ENCODE data around the gene PGA5. TPM values are rescaled to one million over a fixed set of nuclear protein-coding genes. Genes with fewer than 3 reads are reported as not detected.
"Not testable (repeated sequence)": the region's sequence is repeated elsewhere in the genome, so short reads cannot be mapped to it uniquely, and the experiment has no call there.

PGA5 gene
- under 1 TPM in 1 of 4 donors, not detected in 3; 0.54 TPM for total RNA-seq

DNA sequence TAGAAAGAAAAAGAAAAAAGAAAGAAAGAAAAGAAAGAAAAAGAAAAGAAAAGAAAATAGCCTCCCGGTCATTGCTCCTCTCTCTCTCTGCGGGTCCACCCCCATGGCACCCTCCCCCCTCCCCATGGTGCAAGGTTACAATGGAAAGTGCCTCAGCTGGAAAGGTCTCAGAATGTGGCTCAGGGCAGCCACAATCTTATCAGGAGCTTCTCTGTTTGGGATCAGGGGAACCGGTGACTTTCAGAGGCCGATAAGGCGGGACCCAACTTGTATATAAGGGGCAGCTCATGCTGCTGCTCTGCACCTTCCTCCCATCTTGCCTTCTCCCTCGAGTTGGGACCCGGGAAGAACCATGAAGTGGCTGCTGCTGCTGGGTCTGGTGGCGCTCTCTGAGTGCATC lies at the start of gene PGA5:
PGA5 (plus strand) TSS at position 301 of the 400 bp plus-strand sequence; CDS start at position 353, 52 bp downstream.
- not testable (repeated sequence) for H3K4me1 ChIP-seq, H3K27ac ChIP-seq, H3K27me3 ChIP-seq, ATAC-seq, H3K9me3 ChIP-seq, H3K4me3 ChIP-seq, H3K36me3 ChIP-seq
- no CpG with 5 or more reads among the region's 8 CpGs for whole genome bisulfite sequencing, 2 donors (ENCODE audit: low coverage in 1 of 2)

DNA sequence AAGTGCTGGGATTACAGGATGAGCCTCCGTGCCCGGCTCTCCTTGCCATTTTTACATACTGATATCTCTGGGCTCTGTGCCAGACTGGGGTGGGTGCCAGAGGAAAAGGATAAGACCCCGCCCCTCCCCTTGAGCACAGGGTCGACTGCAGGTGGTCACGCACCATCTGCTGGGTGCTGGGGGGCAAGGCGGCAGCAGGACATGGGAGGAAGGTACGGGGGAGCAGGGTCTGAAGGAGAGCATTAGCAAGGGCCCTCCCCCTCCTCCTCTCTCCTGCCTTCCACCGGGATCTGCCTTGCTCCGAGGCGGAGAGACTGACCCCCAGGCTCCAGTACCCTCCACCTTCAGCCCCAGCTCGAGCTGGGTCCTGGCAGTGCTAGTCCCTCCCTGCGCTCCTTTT lies 47.4 kb upstream of the PGA5 start:
- ATAC-seq: no peak
- Histone ChIP-seq H3K27me3 (peaks cover 56% of the 10 kb centered on the region), H3K36me3 (no peaks in the 10 kb centered on the region), H3K27ac (no peak overlapping the region), H3K4me1 (no peaks in the 10 kb centered on the region), H3K9me3 (peaks cover 0 to 5% (median 0%) of the 10 kb centered on the region in 3 donors), H3K4me3 (no peak overlapping the region)
- WGBS, 2 donors (ENCODE audit: low coverage in 1 of 2): 30% methylated on average over 6 of the region's 12 CpGs; no CpG with 5 or more reads in 1 of the 2 donors
- TF ChIP-seq POLR2AphosphoS5 (IDR thresholded peaks at IDR 0.05) (no peak), EP300 (IDR thresholded peaks at IDR 0.05) (no peak), POLR2A (IDR thresholded peaks at IDR 0.05) (no peak)
- TF ChIP-seq, protein P1, sequence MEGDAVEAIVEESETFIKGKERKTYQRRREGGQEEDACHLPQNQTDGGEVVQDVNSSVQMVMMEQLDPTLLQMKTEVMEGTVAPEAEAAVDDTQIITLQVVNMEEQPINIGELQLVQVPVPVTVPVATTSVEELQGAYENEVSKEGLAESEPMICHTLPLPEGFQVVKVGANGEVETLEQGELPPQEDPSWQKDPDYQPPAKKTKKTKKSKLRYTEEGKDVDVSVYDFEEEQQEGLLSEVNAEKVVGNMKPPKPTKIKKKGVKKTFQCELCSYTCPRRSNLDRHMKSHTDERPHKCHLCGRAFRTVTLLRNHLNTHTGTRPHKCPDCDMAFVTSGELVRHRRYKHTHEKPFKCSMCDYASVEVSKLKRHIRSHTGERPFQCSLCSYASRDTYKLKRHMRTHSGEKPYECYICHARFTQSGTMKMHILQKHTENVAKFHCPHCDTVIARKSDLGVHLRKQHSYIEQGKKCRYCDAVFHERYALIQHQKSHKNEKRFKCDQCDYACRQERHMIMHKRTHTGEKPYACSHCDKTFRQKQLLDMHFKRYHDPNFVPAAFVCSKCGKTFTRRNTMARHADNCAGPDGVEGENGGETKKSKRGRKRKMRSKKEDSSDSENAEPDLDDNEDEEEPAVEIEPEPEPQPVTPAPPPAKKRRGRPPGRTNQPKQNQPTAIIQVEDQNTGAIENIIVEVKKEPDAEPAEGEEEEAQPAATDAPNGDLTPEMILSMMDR (IDR thresholded peaks at IDR 0.05): no peak

DNA sequence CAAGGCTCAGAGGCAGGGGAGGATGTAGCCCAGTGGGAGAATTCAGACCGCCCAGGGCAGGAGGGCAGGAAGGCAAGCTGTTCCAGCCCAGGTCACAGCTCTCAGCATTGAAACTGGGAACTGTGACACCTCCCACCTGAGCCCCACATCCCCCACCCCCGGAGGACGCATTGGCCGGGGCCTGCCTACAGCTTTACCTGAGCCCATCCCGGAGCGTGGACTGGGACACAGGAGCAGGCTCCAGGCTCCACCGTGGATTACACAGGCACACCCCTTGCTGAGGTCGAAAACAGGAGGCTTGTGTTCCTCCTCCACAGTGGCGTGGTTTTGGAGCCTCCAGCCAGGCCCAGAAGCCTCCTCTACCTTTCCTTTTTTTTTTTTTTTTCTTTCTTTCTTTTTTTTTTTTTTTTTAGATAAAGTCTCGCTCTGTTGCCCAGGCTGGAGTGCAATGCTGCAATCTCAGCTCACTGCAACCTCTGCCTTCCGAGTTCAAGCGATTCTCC lies 46.8 kb upstream of the PGA5 start:
- Histone ChIP-seq H3K27me3 (peaks cover 55% of the 10 kb centered on the region), H3K36me3 (no peaks in the 10 kb centered on the region), H3K9me3 (peaks cover 0 to 11% (median 0%) of the 10 kb centered on the region in 3 donors), H3K27ac (no peak overlapping the region), H3K4me1 (no peaks in the 10 kb centered on the region), H3K4me3 (no peak overlapping the region)
- 49% methylated on average over 7 of the region's 12 CpGs; no CpG with 5 or more reads in 1 of the 2 donors for WGBS, 2 donors (ENCODE audit: low coverage in 1 of 2)
- TF ChIP-seq EP300 (IDR thresholded peaks at IDR 0.05): no peak
- no peak for TF ChIP-seq POLR2A (IDR thresholded peaks at IDR 0.05)
- TF ChIP-seq POLR2AphosphoS5 (IDR thresholded peaks at IDR 0.05): no peak
- TF ChIP-seq, protein P1 (IDR thresholded peaks at IDR 0.05): no peak
- ATAC-seq: no peak

DNA sequence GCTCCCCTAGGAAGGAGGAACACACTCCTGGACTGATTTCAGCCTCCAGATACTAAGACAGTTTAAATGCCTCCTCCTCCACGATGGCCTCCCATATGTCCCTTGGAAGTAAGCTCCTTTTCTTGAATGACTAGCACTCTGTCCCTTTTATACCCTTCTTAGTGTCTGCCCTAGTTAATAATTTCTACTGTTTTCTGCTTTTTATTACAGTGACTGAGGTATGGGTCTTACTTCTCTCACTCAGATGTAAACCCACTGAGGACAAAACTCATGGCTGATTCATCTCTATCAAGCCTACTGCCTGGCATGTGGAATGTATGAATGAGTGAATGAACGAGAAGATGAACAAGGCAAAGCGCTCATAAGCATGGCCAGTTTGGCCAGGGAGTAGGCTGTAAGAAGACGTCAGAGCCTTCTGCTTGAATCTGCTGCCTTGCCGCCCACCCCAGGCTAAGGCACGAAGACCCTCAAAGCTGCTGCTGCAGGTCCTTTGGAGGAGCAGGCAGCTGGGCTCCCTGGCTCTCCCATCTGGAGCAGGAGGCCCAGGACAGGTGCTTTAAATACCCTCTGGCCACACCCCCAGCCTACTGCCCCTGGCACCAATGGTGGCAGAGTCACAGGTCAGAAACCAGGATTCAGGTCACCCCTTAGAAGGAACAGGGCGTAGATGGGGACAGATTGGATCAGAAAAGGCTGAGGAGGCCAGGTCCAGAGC lies 45.8 kb upstream of the PGA5 start:
- Histone ChIP-seq H3K4me3 (no peak overlapping the region), H3K4me1 (no peaks in the 10 kb centered on the region), H3K27ac (no peak overlapping the region), H3K9me3 (peaks cover 0 to 13% (median 0%) of the 10 kb centered on the region in 3 donors), H3K27me3 (peaks cover 46% of the 10 kb centered on the region), H3K36me3 (no peaks in the 10 kb centered on the region)
- 70 to 73% methylated on average over 4 to 7 of the region's 7 CpGs for WGBS, 2 donors (ENCODE audit: low coverage in 1 of 2)
- no peak for ATAC-seq
- no peak for TF ChIP-seq POLR2A (IDR thresholded peaks at IDR 0.05)
- no peak for TF ChIP-seq EP300 (IDR thresholded peaks at IDR 0.05)
- TF ChIP-seq POLR2AphosphoS5 (IDR thresholded peaks at IDR 0.05): no peak
- TF ChIP-seq, protein P1 (IDR thresholded peaks at IDR 0.05): no peak

DNA sequence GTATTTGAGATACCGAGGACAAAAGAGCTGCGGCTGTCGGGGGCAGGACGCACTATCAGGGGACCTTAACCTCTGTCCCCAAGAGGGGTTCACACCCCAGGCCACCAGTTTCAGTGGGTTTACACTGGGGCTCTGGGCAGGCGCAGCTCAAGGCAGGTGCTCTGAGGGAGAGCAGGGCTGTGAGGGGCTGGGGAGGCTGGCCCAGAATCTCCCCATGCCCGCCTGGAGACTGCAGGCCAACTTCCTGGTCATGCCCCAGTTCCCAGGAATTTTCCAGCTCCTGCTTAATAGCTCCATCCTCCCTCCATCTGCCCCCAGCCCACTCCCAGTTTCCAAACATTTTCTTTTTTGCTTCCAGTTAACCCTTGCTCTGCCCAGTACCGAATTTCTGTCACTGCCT lies 45.3 kb upstream of the PGA5 start:
- Histone ChIP-seq H3K27me3 (peaks cover 40% of the 10 kb centered on the region), H3K27ac (no peak overlapping the region), H3K4me3 (no peak overlapping the region), H3K36me3 (no peaks in the 10 kb centered on the region), H3K4me1 (no peaks in the 10 kb centered on the region), H3K9me3 (peaks cover 0 to 13% (median 0%) of the 10 kb centered on the region in 3 donors)
- whole genome bisulfite sequencing, 2 donors (ENCODE audit: low coverage in 1 of 2): 47 to 86% methylated on average over 1 to 5 of the region's 7 CpGs
- ATAC-seq: no peak
- TF ChIP-seq POLR2AphosphoS5 (IDR thresholded peaks at IDR 0.05): no peak

DNA sequence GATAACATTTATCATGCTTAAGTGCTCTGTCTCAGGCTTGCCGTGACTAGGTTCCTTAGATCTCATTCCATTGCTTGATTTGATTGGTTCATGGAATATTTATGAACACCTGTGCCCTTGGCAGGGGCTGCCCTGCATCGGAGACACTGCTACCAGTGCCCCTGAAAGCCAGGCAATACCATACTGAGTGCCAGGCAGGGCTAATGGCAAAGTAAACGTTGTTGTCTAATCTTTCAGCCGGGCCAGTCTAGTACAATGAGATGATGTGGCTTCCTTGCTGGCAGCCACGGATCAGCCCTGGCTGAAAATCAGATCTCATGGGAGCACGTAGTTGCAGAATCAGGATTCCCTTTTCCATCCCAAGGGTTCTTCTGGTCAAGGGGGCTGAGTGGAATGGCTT lies 42.6 kb upstream of the PGA5 start:
- WGBS, 2 donors (ENCODE audit: low coverage in 1 of 2): no CpG with 5 or more reads among the region's 6 CpGs
- Histone ChIP-seq H3K36me3 (no peaks in the 10 kb centered on the region), H3K4me3 (no peak overlapping the region), H3K9me3 (peaks cover 0 to 13% (median 0%) of the 10 kb centered on the region in 3 donors), H3K27ac (no peak overlapping the region), H3K4me1 (no peaks in the 10 kb centered on the region), H3K27me3 (peaks cover 27% of the 10 kb centered on the region)
- ATAC-seq: no peak
- TF ChIP-seq, protein P1 (IDR thresholded peaks at IDR 0.05): no peak
- TF ChIP-seq POLR2A (IDR thresholded peaks at IDR 0.05) (no peak), EP300 (IDR thresholded peaks at IDR 0.05) (no peak), POLR2AphosphoS5 (IDR thresholded peaks at IDR 0.05) (no peak)

Measured in gastroesophageal sphincter (tissue), 4 donors.